Stimulated activated CD8-positive, alpha-beta memory T cell treated with anti-CD3 and anti-CD28 coated beads, Interleukin-7, amount 100 ng/mL, for 4 hours (primary cell): ENCODE data around the gene IL23R.
A peak's percentile ranks its signal among the peaks of the same experiment; 100 is the strongest.

Source experiments
- DNase-seq, 2 donors: peaks; one replicate each; pipeline ENCODE4 v3.0.0-alpha.2; 2020; ENCODE audit warnings: low read depth in 2 of 2

IL23R gene

GRCh38 chr1:67148516-67149178 is 17.6 kb upstream of the IL23R start:
- no peak for DNase-seq

DNA sequence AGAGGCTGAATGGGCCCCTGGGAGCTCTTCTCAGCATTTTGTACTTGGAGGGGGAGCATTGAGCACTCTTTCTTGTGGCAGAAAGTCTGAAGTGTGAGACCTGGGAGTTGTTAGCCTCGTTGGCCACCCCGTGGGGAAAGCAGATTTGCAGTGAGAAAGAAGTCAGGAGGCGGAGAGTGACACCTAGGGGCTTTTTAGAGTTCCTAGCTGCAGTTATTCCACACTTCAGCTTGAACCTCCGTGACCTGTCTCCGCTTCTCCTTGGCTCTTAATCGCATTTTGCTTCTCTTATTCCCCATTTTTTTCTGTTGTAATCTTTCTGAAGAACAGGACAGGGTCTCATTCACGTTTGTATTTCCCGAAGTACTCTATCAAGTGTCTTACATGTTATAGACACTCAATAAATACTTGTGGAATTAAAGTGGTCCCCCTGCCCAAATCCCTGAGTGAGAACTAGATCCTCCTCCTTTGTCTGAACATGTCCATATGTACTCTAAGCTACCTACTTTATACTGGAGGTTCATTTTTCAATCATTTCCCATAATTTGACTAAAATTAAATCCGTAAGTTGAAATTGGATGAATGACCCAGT is 17.0 kb upstream of the IL23R start:
- peak; percentile 28 to 52 for DNase-seq

GRCh38 chr1:67150931-67151330 is 15.3 kb upstream of the IL23R start:
- no peak for DNase-seq

DNA sequence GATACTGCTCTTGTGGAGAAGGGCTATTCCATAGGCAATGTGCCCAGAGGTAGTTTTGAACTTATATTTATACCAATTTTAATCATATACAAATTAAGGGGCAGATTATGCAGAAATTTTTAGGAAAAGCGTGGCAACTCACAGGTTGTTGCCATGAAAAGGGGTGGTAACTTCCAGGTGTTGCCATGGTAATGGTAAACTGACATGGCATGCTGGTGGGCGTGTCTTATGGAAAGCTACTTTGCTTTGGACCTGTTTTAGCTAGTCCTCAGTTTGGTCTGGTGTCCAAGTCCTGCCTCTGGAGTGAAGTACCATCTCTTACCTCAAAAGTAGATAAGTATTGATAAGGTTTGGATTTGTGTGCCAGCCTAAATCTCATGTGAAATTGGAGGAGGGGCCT is 7.9 kb upstream of the IL23R start:
- no peak for DNase-seq

DNA sequence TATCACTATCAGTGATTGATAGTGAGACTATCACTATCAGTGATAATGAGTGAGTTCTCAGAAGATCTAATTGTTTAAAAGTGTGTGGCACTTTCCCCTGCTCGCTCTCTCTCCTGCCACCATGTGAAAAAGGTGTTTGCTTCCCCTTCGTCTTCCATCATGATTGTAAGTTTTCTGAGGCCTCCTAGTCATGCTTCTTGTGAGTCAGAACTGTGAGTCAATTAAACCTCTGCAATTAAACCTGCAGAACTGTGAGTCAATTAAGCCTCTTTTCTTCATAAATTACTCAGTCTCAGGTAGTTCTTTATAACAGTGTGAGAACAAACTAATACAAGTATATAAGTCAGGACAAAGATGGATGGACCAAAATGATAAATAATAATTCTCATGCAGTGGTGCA is 7.0 kb upstream of the IL23R start:
- DNase-seq: no peak

GRCh38 chr1:67162954-67163353 is 3.3 kb upstream of the IL23R start:
- DNase-seq: peak; percentile 6 to 21

- DNase-seq: no peak
These were observed 699 bp upstream of the IL23R start for GRCh38 chr1:67165468-67166041.

DNA sequence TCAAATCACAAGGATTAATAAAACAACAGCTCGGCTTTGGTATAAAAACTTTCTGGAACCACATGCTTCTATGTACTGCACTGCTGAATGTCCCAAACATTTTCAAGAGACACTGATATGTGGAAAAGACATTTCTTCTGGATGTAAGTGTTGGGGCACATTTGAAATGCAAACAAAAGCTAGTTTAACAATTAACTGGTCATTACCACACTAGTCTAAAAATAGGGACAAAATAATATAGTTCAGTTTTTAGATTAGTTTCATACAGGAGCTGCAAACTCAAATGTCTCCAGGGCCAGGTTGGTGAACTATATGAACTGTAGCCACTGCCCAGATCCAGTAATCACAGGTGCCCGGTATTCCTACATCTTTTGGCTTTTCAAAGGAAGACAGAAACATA is 3.2 kb downstream of the IL23R start:
- no peak for DNase-seq

GRCh38 chr1:67169932-67170331 is 3.7 kb downstream of the IL23R start:
- no peak for DNase-seq

DNA sequence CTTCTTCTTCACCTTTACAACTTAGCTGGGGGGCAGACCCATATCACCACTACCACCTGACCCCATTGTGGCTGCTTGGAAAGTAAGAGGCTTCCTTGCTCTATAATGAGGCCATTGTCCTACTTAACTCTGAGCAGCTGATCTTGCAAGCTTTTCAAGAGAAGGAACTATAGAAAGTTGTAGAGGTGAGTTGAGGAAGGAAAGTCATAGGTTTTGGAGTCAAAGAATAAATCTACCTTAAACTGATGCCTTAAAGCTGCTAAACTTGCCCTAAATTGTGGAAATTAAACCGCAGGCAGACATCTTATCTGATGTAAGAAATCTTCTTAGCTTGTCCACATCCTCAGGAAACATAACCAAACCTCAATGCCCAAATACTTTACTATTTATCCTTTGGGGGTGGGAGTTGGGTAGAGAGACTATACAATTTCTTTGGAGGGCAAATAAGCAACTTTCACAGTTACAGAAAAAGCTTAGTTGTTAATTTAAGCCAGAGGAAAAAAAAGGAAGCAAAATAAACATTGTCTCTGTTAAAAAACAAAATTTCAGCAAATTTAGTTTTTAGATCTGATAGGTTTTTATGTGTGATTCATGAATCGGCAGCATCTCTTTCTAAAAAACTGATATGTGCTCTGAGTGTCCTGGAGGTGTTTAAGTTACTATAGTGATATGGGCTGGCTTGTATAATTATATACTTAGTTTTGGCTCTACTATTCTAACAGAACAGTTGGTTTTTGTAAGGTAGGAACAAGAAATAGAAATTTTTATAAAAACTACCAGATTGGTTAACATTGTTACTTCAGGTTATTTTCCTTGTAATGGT is 4.7 kb downstream of the IL23R start:
- DNase-seq: no peak

DNA sequence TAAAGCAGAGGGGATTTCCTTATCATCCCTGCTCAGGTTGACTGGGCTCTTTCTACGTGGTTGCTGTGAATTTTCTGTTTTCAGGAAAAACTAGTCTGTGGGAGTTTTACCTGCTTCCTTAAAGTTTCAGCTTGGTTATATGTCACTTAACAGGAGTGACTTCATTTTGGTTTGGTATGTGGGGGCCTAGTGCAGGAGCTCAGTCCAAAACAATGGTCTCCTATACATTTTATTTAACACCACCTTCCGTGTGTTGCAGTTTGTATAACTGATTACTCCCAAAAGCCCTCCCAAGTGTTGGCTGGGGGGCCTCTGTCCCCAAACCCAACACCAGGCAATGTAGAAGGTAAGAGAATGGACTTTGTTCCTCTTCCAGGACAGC is 5.3 kb downstream of the IL23R start:
- no peak for DNase-seq

DNA sequence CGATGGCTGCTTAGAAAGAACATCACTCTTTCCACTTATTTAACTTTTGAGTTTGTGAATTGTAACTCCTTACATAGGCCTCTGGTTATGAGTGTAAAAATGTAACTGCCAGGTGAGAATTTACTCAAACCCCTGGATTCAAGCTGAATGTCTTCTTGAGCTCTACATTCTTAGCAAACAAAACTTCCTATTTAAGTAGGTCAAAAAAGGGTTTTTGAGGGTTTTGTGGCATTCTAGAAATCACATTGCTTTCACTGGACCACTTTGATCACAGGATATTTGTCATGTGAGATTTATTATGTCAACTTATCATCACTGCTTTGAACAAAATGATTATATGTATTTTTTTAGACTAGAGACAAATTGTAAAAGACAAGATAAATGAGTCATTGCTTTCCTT is 5.7 kb downstream of the IL23R start:
- no peak for DNase-seq

DNA sequence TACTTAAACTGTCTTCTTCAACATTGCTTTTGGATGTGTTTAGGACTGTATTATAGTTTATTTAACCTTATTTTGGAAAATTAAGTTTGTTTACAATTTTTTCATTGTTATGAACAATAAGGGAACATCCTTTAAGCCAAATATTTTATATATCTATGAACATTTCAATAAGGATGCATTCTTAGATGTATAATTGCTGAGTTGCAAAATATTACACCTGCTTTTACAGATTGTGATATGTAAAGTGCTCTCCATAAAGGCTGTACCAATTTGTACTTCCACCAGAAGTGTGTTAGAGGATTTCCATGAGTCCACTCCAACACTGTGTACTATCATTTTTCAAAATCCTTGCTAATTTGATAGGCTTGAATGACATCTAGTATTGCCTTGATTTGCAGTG is 7.7 kb downstream of the IL23R start:
- DNase-seq: no peak

- DNase-seq: no peak
These were observed 8.5 kb downstream of the IL23R start for GRCh38 chr1:67174716-67175284.

- no peak for DNase-seq
These were observed 9.4 kb downstream of the IL23R start for GRCh38 chr1:67175530-67176087.

DNA sequence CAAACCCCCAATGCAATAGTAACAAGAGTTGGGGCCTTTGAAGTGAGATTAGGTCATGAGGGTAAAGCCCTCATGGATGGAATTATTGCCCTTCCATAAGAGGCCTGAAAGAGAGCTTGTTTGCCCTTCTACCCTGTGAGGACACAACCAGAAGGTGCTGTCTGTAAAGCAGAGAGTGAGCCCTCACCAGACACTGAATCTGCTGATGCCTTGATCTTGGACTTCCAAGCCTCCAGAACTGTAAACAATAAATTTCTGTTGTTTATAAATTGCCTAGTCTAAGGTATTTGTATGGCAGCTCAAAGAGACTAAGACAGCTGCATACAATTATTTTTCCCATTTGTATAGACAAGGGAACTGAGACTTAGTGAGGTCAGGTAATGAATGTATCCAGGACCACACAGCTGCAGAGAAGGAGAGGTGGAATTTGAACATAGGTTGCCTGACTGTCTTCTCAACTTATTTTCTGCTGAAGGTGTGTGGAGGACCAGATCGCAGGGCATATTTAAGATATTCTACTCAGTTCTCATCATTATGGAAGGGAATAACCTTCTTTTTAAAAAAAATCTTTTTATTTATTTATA is 18.7 kb downstream of the IL23R start:
- DNase-seq: no peak

DNA sequence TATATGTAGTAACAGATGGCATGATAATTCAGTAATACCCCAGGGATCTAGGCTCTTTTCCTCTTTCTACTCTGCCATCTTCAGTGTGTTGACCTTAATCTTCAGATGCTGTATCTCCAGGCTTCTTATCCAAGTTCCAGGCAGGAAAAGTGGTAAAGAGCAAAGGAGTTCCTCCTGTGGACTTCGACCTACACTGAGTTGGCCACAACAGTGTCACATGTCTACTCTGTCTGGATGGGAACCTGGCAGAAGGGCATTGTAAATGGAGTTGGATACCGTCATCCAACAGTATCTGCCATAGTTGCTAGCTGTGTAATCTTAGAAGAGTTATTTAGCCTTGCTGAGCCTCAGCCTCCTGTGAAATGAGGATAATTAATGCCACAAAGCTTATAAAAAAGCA is 21.9 kb downstream of the IL23R start:
- DNase-seq: no peak

DNA sequence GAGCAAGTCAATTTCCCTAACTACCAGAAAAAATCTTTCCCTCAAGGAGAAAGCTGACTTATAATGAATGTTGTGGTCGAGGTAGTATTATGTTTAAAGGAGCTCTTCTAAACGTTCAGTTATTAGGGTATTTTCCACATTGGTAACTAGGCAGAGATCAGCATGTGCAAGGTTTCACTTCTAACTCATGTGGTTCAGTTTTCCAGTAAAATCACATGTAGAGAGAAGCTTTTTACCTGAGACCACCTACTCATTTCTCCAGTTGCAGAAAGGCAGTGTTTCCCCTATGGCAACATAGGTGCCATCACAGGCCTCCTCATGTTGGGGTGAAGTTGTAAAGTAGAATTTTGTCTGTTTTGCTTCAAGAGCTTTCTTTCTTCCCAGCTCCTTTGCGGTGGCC is 23.7 kb downstream of the IL23R start:
- DNase-seq: no peak

- no peak for DNase-seq
These were observed 24.2 kb downstream of the IL23R start for GRCh38 chr1:67190410-67190809.

- DNase-seq: no peak
These were observed 24.7 kb downstream of the IL23R start for GRCh38 chr1:67190942-67191341.

DNA sequence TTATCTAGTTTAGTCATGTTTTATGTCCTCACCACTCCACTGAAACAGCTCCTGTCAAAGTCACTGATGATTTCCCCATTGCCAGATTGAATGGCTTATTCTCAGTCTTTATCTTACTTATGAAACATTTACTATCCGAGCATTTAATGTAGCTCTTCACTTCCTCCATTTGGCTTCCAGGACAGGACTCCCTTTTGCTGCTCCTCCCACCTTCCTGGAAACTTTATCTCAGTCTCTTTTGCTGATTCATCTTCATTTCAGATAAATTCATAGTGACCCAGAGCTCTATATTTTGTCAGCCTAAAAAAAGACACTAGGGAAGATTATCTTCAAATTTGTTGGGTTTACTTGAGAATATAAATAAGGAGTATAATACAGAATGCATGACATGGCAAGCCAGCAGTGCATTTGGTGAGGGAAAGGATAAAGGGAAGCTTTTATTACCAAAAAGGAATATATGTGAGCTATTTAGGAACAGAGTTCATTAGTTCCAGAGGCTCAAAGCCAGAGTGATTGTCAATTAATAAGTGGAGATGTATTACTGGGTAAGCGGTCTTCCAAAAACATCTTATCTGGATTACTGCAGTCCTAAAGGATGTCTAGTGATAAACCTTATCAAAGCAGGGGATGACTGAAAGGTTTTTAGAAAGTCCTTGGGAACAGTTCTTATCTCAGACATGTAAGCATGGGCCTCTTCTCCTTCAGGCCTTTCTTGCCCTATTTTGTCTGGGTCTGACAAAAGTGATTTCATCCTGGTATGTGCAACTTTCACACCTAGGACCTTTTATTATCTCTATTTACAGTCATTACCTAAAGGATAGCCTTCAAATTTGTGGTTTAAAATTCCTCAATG is 25.6 kb downstream of the IL23R start:
- DNase-seq: no peak
